Mesendoderm (in vitro differentiated cells): Measurements from ENCODE around the gene STUM.

Experiments used
- DNase-seq: peaks from one replicate; pipeline ENCODE4 v3.0.0; 2013
- H2AK5ac ChIP-seq: 2 replicates; pipeline ENCODE4 v1.6.1; 2013; ENCODE audit warnings: low read length, inconsistent platforms
- H2BK120ac ChIP-seq: 2 replicates; pipeline ENCODE4 v1.6.1; 2013; ENCODE audit warnings: low read depth, mild to moderate bottlenecking, low read length, moderate library complexity, mixed read lengths
- H2BK15ac ChIP-seq: replicated peaks from 2 replicates; pipeline ENCODE4 v1.6.1; 2013; ENCODE audit warnings: low read depth, mild to moderate bottlenecking, moderate library complexity
- H2BK5ac ChIP-seq: 2 replicates; pipeline ENCODE4 v1.6.1; 2013; ENCODE audit warnings: low read length, inconsistent platforms
- H3K18ac ChIP-seq: 2 replicates; pipeline ENCODE4 v1.6.1; 2013; ENCODE audit warnings: mild to moderate bottlenecking, low read length, mixed read lengths
- H3K23ac ChIP-seq: one replicate; pipeline ENCODE4 v1.6.1; 2013; ENCODE audit warnings: low read length
- H3K27ac ChIP-seq: 2 replicates; pipeline ENCODE4 v1.5.1; 2013; ENCODE audit warnings: low read depth, mild to moderate bottlenecking, inconsistent platforms, low read length, moderate library complexity
- H3K27me3 ChIP-seq: 2 replicates; pipeline ENCODE4 v1.6.1; 2013; ENCODE audit warnings: low read length, control low read depth, mild to moderate bottlenecking, inconsistent platforms; ENCODE audit not compliant: insufficient read depth, poor library complexity
- H3K36me3 ChIP-seq: 2 replicates; pipeline ENCODE4 v1.6.1; 2013; ENCODE audit warnings: low read length, inconsistent platforms; ENCODE audit not compliant: control insufficient read depth, insufficient read depth
- H3K4ac ChIP-seq: one replicate; pipeline ENCODE4 v1.6.1; 2013; ENCODE audit warnings: low read depth, mild to moderate bottlenecking, low read length, moderate library complexity
- H3K4me1 ChIP-seq: 2 replicates; pipeline ENCODE4 v1.6.1; 2013; ENCODE audit warnings: low read depth, low read length, inconsistent platforms; ENCODE audit not compliant: control insufficient read depth
- H3K4me2 ChIP-seq: 2 replicates; pipeline ENCODE4 v1.6.1; 2013; ENCODE audit warnings: low read length
- H3K4me3 ChIP-seq: 2 replicates; pipeline ENCODE4 v1.5.1; 2013; ENCODE audit warnings: mild to moderate bottlenecking, low read length
- H3K56ac ChIP-seq: one replicate; pipeline ENCODE4 v1.6.1; 2013; ENCODE audit warnings: low read length
- H3K79me1 ChIP-seq: 2 replicates; pipeline ENCODE4 v1.6.1; 2013; ENCODE audit warnings: low read length, inconsistent platforms
- H3K79me2 ChIP-seq: 2 replicates; pipeline ENCODE4 v1.6.1; 2013; ENCODE audit warnings: mild to moderate bottlenecking, low read length; ENCODE audit not compliant: control insufficient read depth, insufficient read depth
- H3K9ac ChIP-seq: 2 replicates; pipeline ENCODE4 v1.6.1; 2013; ENCODE audit warnings: low read length, inconsistent platforms
- H4K5ac ChIP-seq: one replicate; pipeline ENCODE4 v1.6.1; 2013; ENCODE audit warnings: low read length
- H4K8ac ChIP-seq: one replicate; pipeline ENCODE4 v1.6.1; 2013; ENCODE audit warnings: low read depth, mild to moderate bottlenecking, control low read depth, low read length, moderate library complexity
- WGBS: extraction: QIAGEN DNeasy Blood & Tissue Kit; methylation state at CpG from one replicate; pipeline ENCODE4 v1.1.7; 2013; ENCODE audit warnings: low lambda C conversion rate, missing lambda C conversion rate; ENCODE audit not compliant: insufficient coverage; ENCODE audit errors: extremely low coverage; 5-methylcytosine and 5-hydroxymethylcytosine counted together

The STUM gene

DNA sequence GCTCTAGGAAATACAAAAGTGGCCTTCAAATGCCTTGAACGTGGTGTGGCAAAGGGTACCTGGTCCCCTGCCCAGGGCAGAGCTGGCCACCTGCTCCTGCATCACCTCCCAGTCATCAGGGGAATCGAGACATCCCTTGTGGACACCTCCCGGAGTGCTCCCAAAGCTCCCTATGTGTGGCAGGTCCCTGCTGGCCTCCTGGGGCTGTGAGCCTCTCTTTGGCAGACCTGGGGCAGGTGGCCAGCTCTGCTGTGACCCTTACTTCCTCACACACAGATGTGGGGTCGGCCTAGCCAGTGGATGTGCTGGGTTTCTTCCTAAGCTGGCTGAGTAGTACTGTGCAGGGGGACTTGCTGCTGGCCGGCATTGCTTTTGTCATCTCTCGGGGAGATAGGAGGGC is 104.0 kb downstream of the STUM start:
- Histone ChIP-seq H3K4me1 (peaks cover 17% of the 10 kb centered on the region), H3K18ac (no peak overlapping the region), H4K8ac (no peak overlapping the region), H3K27ac (no peak overlapping the region), H3K79me2 (no peaks in the 10 kb centered on the region), H4K5ac (no peak overlapping the region), H3K4me2 (no peak overlapping the region), H3K23ac (no peak overlapping the region), H3K27me3 (no peaks in the 10 kb centered on the region), H3K36me3 (no peaks in the 10 kb centered on the region), H3K4me3 (no peak overlapping the region), H3K9ac (no peak overlapping the region), H2BK120ac (no peak overlapping the region), H2AK5ac (no peak overlapping the region), H2BK15ac (no peak overlapping the region), H3K79me1 (peaks cover 3% of the 10 kb centered on the region), H2BK5ac (no peak overlapping the region), H3K56ac (no peak overlapping the region), H3K4ac (peak overlapping the region; percentile 41)
- DNase-seq, result no peak
- no CpG with 5 or more reads among the region's 6 CpGs for WGBS

DNA sequence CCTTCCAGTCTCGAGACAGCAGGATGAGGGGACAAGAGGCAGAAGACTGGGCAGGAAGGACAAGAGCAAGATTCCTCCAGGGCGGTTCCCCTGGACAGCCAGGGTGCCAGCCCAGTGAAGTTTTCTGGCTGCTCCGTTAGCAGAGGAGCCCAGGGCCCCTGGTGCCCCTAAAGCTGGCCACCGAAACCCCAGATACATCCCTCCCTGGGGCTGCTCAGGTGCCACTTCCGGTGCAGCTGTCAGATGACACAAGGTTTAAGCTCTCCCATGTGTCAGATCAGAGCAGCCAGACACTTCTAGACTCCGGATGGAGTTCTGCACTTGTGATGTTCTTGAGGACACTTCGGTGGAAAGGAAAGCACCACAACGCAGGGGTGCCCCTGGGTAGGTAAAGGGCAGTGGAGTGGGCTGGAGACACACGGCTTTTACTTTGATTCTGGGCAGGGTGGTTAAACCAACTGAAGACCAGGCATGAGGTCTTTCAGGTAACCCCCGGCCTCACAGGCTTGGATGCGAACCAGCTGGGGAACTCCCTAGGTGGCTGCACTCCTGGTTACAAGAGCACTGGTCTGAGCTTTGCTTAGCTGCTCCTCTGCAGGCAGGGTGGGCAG is 104.9 kb downstream of the STUM start:
- H3K27ac ChIP-seq, result peak overlapping the region; percentile 78
- H3K4me3 ChIP-seq, result no peak overlapping the region
- H3K79me2 ChIP-seq, result no peaks in the 10 kb centered on the region
- peak overlapping the region; percentile 51 for H3K56ac ChIP-seq
- peak overlapping the region; percentile 90 for H2AK5ac ChIP-seq
- peak overlapping the region; percentile 28 for H3K9ac ChIP-seq
- peak overlapping the region; percentile 72 for H3K18ac ChIP-seq
- no peaks in the 10 kb centered on the region for H3K36me3 ChIP-seq
- no peaks in the 10 kb centered on the region for H3K27me3 ChIP-seq
- H3K79me1 ChIP-seq, result peaks cover 3% of the 10 kb centered on the region
- H3K4me2 ChIP-seq, result no peak overlapping the region
- no peak for DNase-seq
- peak overlapping the region; percentile 32 for H2BK120ac ChIP-seq
- no peak overlapping the region for H4K8ac ChIP-seq
- H2BK5ac ChIP-seq, result peak overlapping the region; percentile 83
- no peak overlapping the region for H4K5ac ChIP-seq
- no peak overlapping the region for H2BK15ac ChIP-seq
- no CpG with 5 or more reads among the region's 11 CpGs for WGBS
- peak overlapping the region; percentile 29 for H3K23ac ChIP-seq
- H3K4me1 ChIP-seq, result peaks cover 17% of the 10 kb centered on the region
- H3K4ac ChIP-seq, result peak overlapping the region; percentile 92

DNA sequence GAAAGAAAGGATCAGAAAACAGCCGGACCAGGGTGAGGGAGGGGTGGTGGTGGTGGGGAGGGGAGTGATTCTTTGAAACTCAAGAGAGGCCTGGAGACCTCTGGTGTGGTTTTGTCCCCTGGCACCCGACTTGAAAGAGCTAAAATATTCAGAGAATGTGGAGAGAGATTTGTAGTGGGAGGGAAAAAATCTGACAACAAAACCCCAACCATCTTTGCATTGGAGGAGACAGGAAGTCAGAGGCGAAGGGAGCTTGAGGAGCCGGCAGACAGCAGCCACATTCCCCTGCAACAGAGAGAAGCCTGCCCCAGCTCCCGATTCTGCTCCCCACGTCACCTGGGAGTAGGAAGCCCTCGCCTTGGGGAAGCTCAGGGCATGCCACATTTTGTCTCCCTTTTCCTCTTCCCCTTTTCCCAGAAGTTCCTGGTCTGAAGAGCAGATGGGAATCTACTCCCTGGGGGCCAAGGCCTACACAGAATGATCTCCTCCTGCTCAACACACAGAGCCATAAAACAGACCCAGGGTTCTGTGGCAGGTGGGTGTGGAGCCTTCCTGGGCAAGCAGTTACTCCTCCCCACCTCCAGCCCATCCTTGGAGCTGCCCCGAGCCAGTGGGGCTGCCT is 105.6 kb downstream of the STUM start:
- no peaks in the 10 kb centered on the region for H3K36me3 ChIP-seq
- WGBS, result no CpG with 5 or more reads among the region's 8 CpGs
- no peaks in the 10 kb centered on the region for H3K27me3 ChIP-seq

DNA sequence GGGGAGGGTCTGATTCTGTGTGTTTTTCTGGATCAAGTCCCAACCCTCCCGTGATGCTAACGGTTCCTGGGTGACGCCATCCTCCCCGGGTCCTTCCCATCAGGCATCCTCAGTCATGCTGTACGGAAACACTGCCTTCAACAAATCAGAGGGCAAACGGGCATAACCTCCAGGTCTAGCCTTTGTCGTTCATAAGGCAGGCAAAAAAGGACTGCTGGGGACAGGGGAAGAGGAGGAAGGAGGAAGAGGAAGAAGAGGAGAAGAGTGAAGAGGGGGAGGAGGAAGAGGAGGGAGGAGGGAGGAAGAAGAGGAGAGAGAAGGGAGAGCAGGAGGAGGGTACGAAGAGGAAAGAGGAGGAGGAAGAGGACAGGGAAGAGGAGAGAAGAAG is 106.1 kb downstream of the STUM start:
- no CpG with 5 or more reads among the region's 8 CpGs for WGBS
- Histone ChIP-seq H2BK15ac (no peak overlapping the region), H3K18ac (peak overlapping the region; percentile 8), H3K9ac (peak overlapping the region; percentile 16), H3K27me3 (no peaks in the 10 kb centered on the region), H2AK5ac (peak overlapping the region; percentile 16), H3K27ac (peak overlapping the region; percentile 85), H3K79me2 (no peaks in the 10 kb centered on the region), H3K4ac (peak overlapping the region; percentile 19), H4K5ac (peak overlapping the region; percentile 81), H3K79me1 (no peaks in the 10 kb centered on the region), H3K4me3 (no peak overlapping the region), H2BK5ac (peak overlapping the region; percentile 76), H3K4me1 (peaks cover 17% of the 10 kb centered on the region), H2BK120ac (peak overlapping the region; percentile 1), H4K8ac (no peak overlapping the region), H3K23ac (no peak overlapping the region), H3K56ac (peak overlapping the region; percentile 84), H3K36me3 (no peaks in the 10 kb centered on the region), H3K4me2 (no peak overlapping the region)
- DNase-seq, result no peak

More for the DNA sequence above, 105.6 kb downstream of the STUM start:
- H3K18ac ChIP-seq, result peak overlapping the region; percentile 72
- no peak overlapping the region for H2BK15ac ChIP-seq
- H3K4me3 ChIP-seq, result no peak overlapping the region
- peak overlapping the region; percentile 85 for H3K27ac ChIP-seq
- peak overlapping the region; percentile 84 for H3K56ac ChIP-seq
- H2BK5ac ChIP-seq, result peak overlapping the region; percentile 76
- H3K79me2 ChIP-seq, result no peaks in the 10 kb centered on the region
- H3K9ac ChIP-seq, result peak overlapping the region; percentile 28
- H3K4me1 ChIP-seq, result peaks cover 17% of the 10 kb centered on the region
- no peak overlapping the region for H4K5ac ChIP-seq
- H4K8ac ChIP-seq, result no peak overlapping the region
- no peak overlapping the region for H3K4me2 ChIP-seq
- peak; percentile 98 for DNase-seq
- peak overlapping the region; percentile 19 for H3K4ac ChIP-seq
- no peak overlapping the region for H3K23ac ChIP-seq
- H3K79me1 ChIP-seq, result peaks cover 3% of the 10 kb centered on the region
- peak overlapping the region; percentile 32 for H2BK120ac ChIP-seq
- H2AK5ac ChIP-seq, result peak overlapping the region; percentile 0

DNA sequence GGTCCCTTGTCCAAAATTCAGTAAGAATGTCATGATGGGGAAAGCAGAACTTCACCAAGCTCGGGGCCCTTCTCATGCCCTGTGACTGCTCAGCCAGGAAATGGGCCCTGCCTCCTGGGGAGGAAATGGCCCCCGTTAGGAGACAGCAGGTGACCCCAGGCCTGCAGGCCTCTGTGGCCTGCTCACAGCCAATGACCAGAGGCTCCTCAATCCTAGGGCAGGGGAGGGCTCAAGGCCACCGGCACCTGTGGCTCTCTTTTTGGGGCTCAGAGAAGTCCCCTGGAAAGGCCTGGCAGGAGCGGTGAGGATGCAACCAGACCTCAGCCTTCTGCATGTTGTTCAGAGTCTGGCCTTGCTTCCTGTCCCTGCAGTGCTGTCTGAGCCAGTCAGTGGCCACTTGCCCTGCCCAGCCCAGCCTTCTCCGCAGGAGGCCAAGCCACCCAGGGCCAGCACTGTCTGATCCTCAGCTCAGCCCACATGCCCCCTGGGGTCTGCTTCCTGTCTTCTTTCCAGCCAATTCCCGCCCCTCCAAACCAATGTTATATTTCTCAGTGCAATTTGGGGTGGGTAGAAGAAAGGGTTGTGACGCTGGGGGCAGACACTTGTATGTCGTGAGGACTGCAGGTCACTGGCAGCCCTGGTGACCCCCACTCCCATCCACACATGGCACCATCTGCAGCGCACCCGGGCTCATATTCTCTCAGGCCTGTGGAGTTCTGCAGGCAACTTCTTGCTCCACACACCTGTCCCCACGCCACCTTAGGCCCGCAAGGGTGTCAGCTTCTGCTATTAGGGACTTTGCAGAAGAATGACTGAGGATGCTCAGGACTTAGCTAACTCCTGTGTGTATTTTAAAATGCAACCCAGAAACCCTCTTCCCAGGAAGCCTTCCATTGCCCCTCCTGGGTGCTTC is 106.9 kb downstream of the STUM start:
- Histone ChIP-seq H3K56ac (peak overlapping the region; percentile 84), H3K9ac (no peak overlapping the region), H4K5ac (no peak overlapping the region), H3K23ac (no peak overlapping the region), H3K4me3 (no peak overlapping the region), H2BK15ac (no peak overlapping the region), H3K36me3 (no peaks in the 10 kb centered on the region), H2AK5ac (no peak overlapping the region), H4K8ac (no peak overlapping the region), H3K27me3 (no peaks in the 10 kb centered on the region), H3K79me2 (no peaks in the 10 kb centered on the region), H3K4me1 (peaks cover 15% of the 10 kb centered on the region), H2BK5ac (peak overlapping the region; percentile 76), H3K4me2 (no peak overlapping the region), H2BK120ac (no peak overlapping the region), H3K79me1 (no peaks in the 10 kb centered on the region), H3K18ac (peak overlapping the region; percentile 51), H3K4ac (no peak overlapping the region), H3K27ac (peak overlapping the region; percentile 85)
- peak; percentile 76 for DNase-seq
- WGBS, result no CpG with 5 or more reads among the region's 12 CpGs
